ENCODE results near the gene ELK1.
A peak's percentile ranks its signal among the peaks of the same experiment; 100 is the strongest.
"Not testable (repeated sequence)": the region's sequence is repeated elsewhere in the genome, so short reads cannot be mapped to it uniquely, and the experiment has no call there.

Gene ELK1

GRCh38 chrX:47610511-47610910, 39.9 kb downstream of the ELK1 start:
- FAIRE-seq = no peak

GRCh38 chrX:47608130-47608810, 42.1 kb downstream of the ELK1 start:
- no peak for FAIRE-seq

GRCh38 chrX:47607091-47607490, 43.3 kb downstream of the ELK1 start:
- FAIRE-seq = peak; percentile 53

DNA sequence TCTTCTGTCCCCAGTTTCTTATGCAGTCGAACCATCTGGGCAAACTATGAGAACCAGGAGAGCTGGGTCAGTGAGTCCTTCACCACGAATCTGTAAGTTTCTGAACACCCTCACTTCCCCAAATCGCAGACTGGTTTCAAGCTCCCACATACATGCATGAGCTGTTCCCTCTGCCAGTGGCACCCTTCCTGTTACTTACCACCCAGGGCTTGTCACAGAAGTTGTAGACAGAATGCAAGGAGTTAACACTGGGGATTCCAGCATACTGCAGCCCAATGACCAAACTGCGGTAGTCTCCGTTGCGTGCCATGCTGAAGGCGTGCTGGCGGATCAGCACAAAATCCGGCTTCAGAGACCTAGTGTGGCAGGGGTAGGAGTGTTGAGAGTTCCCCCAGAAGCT, 45.3 kb downstream of the ELK1 start:
- no peak for FAIRE-seq

DNA sequence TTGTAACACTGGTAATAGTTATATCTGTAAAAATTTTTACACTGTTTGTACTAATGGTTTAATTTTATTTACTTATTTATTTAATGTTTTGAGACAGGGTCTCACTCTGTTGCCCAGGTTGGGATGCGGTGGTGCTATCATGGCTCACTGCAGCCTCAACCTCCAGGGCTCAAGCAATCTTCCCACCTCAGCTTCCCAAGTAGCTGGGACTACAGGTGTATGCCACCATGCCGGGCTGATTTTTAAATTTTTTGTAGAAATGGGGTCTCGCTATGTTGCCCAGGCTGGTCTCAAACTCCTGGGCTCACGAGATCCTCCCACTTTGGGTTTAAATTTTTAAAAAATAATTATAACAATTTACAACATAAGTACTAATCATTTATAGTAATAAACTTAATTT, 47.2 kb downstream of the ELK1 start:
- FAIRE-seq = not testable (repeated sequence)

- no peak for FAIRE-seq
Measured at GRCh38 chrX:47597222-47597621, 53.1 kb downstream of the ELK1 start.

DNA sequence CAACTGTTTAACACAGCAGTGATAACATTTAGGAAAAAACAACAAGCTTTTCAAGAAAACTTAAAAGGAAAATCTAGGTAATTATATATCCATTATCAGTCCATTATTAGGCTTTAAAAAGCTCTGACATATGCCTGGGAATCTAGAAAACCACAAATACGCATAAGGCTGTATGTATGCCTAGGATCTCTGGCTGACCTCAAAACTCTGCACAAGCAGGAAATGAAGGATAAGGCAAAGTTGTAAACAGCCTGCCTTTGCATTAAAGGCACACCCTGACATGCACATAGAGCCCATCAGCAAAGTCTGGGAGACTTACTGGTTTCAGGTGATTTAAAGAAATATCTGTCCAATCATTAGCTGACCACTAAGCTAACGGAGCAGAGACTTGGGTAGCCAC, 54.1 kb downstream of the ELK1 start:
- peak; percentile 65 for FAIRE-seq

- peak; percentile 38 for FAIRE-seq
Measured at GRCh38 chrX:47595716-47596251, 54.6 kb downstream of the ELK1 start.

GRCh38 chrX:47593522-47593921, 56.8 kb downstream of the ELK1 start:
- no peak for FAIRE-seq

- FAIRE-seq = no peak
Measured at GRCh38 chrX:47590984-47591383, 59.4 kb downstream of the ELK1 start.

DNA sequence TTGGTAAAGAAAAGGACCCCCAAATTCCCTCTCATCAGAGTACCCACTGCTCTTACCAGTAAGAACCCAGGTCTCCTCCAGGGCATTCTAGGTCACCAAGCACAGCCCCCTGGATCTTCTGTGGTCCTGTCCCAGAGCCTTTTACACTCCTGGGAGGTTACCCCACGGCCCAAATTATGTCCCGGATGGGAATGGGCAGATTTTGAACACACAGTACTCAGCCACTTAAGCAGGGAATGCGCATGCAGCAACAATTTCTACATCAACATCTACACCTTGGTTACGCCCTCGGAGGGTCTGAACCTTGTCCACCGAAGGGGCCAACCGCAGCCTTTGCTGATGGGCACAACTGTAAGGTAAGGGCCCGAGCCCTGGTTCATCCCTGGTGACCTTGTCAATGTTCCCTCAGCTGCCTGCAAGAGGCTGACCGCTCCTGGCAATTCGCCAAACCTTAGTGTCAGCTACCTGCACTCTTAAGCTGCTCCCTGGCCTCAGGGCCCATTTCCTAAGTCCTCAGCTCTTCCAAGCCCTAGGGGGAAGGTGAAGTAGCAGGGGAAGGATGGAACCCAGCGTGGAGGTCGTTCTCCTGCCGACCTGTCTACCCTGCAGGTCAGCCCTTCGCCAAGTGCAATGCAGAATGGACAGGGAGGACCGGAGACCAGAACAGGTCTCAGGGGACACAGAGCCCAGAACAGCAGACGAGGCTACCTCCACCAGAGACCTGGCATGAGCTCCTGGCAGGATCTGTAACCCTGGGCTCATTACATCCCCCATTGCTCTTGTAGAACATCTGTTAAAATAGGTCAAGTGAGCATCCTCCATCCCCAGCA, 62.2 kb downstream of the ELK1 start:
- no peak for FAIRE-seq

DNA sequence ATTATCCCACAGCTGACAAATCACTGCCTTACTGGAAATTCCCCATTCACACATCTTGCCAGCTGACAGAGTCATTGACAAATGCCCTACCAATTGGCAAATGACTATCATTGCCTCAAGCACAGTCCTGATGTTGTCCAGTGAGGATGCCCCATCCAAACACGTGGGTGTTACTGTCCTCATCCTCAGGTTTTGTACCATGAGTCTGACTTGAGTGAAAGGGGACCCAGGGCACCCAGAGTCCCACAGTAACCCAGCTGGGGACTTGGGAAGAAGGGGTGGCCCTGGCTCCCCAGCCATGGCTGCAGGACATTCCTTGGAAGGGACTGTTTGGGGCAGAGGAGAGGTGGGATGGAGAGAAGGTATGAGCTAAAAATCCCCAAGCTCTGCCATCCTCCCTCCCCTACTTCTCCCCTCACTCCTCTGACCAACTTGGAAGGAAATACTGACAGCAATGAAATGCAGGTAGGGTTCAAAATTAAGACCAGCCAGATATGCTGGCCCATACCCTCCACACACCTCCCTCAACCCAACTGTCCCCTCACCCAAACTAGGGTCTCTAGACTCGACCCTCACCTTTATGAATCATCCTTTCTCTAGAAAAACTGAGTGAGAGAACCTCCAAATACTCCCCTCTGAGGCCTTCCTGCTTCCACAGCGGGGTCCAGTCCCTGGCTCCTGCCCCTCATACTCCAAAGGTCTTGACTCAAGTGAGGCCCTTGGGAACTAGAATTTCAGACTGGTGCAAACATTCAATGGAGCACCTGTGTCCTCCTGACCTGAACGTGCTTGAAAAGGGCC, 63.1 kb downstream of the ELK1 start:
- no peak for FAIRE-seq

DNA sequence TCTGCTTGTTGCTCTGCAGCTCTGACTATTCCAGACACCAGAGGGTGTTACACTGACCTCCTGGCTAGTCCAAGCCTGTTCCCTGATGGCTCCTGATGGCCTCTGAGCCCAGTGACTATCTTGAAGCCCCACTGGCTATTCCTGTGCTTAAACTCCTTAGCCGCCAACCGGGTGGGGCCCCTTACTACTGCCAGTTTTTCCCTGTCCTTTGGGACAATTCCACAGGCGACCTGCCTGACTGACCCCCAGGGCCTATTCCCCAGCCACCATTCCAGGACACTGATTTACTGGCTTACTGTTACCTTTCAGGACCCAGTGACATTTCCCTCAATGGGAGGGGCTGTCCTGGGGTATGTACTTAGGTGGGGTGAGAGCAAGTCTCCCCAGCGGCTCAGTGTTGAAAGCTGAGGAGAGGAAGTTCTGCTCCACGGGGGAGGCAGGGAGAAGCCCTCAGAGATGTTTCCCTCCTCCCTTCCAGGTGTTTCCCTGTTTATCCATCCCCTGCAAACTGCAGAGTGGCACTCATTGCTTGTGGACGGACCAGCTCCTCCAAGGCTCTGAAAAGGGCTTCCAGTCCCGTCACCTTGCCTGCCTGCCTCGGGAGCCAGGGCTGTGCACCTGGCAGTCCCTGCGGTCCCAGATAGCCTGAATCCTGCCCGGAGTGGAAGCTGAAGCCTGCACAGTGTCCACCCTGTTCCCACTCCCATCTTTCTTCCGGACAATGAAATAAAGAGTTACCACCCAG, 64.1 kb downstream of the ELK1 start:
- no peak for FAIRE-seq
